NCI-H446 treated with DMSO at 0.1 percent for 48 hours (cell line): Measurements from ENCODE around the gene ACSM5.
"Not testable (repeated sequence)": the region's sequence is repeated elsewhere in the genome, so short reads cannot be mapped to it uniquely, and the experiment has no call there.

Source experiments
- DNase-seq: peaks from one replicate; lab custom pipeline; 2025; lab: John Stamatoyannopoulos, UW

The ACSM5 gene

DNA sequence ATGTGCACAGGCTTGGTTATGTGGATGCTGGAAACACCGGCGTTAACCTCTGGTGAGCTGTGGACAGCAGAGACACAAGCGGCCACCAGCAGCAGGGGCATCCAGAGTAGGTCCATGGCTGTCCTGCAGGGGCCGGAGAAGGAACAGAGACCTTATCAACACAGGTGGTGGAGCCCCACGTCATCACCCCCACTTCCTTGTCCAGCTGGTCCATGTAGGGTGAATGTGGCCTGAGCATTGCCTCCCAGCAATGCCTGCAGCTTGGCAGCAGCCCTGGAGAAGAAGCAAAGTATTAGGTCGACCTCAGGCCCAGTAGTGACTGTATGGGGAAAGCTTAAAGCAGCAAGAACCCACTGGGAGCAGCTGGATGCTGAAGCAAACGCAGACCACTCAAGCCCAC is 10.1 kb upstream of the ACSM5 start:
- no peak for DNase-seq

DNA sequence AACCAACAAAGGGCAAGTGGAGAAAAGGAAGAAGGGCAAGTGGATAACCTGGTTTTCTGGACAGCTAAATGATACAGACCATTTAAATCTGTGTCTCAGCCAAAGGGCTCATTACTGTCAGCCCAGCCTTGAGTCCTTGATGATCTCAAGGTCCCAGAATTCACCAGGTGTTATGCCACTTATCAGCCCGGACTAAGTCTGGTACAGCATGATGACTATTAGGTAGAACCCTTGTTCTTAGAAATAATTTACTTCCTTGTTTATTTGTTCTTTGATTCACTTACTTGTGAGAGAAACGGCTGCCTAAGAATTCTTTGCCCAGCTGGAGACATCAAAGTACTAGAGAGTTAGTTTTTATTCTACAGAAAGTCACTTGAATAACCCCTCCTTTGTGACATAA is 8.3 kb upstream of the ACSM5 start:
- DNase-seq: no peak

DNA sequence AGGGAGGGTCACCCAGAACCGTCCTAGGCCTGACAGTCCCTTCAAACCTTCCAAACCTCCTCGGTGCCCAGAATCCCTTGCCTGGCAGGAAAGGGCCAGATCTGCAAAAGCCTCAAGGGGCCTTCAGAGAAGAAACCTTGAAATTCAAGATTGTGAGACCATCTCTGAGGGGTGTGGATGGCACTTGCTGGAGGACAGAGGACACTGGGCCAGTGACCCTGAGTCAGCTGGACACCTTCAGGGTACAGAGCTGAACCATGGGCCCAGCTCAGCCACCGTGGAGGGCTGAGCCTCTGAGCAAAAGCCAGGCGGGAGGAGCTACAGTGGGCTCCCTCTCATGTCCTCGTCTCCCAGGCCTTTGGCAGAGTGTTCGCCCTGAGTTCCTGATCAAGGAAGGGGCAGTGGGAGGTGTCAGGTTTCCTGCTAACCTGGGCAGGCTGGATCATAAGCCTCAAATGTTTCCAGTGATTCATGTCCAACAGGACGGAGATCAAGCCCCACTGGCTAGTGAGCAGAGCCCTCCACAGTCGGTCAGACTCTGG is 7.8 kb upstream of the ACSM5 start:
- DNase-seq: no peak

GRCh38 chr16:20402651-20403050 is 6.7 kb upstream of the ACSM5 start:
- DNase-seq: no peak

- no peak for DNase-seq
Observed at GRCh38 chr16:20404637-20405036, 4.7 kb upstream of the ACSM5 start, which contains the start of gene PDILT. PDILT (minus strand) TSS chr16:20404737; CDS start chr16:20399300, 5,437 bp downstream.

GRCh38 chr16:20410121-20410723 is 888 bp downstream of the ACSM5 start:
- no peak for DNase-seq

DNA sequence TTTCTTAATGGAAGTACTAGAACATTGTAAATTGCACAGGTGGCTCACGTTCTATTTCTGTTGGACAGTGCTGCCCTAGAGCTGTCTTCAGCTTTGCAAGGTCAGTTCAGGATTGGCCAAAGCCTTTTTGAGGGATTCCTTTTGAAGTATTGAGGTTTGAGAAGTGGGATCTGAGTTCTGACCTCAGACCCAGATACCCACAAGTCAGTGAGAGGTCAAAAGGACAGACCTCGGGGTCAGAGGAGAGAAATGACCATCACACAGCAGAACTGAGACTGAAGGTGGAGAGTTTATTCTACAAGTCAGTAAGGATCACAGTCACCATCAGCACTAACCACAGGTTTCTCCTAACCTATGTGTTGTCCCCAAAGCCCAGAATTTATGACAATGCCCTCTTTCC is 1.7 kb downstream of the ACSM5 start:
- DNase-seq: no peak

- no peak for DNase-seq
Observed at GRCh38 chr16:20415541-20415940, 6.2 kb downstream of the ACSM5 start.

- DNase-seq: not testable (repeated sequence)
Observed at GRCh38 chr16:20419093-20419492, 9.8 kb downstream of the ACSM5 start.

- DNase-seq: not testable (repeated sequence)
Observed at GRCh38 chr16:20421748-20422147, 12.4 kb downstream of the ACSM5 start.

DNA sequence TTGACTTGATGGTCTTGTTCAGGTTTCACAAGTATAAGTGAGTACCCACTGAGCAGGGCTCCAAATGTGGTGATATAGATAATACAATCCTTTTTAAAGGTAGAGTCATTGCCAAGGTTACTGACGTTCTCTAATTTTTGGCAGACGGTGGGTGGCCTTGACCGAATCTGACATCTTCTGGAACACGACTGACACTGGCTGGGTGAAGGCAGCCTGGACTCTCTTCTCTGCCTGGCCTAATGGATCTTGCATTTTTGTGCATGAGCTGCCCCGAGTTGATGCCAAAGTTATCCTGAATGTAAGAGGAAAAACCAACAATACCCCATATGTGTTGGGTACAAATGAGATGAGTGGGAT is 14.4 kb downstream of the ACSM5 start:
- DNase-seq: not testable (repeated sequence)

GRCh38 chr16:20424129-20424866 is 15.0 kb downstream of the ACSM5 start:
- no peak for DNase-seq

DNA sequence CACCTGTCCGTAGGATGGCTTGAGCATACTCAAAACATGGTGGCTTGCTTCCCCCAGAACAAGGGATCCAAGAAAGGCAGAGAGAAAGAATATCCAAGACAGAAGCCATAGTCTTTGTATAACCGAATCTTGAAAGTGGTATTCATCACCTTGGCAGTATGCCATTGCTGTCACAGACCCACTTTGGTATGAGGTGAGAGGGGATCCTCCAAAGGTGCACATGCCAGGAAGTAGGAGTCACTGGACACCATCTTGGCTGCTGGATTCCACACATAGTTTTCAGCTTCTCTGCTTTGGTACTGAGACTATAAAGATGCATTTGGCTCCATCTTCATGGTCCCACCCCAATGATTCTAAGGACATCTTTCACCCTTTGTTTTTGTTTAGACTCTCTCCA is 18.1 kb downstream of the ACSM5 start:
- not testable (repeated sequence) for DNase-seq

- not testable (repeated sequence) for DNase-seq
Observed at GRCh38 chr16:20429499-20429898, 20.2 kb downstream of the ACSM5 start.

- not testable (repeated sequence) for DNase-seq
Observed at GRCh38 chr16:20430480-20430879, 21.1 kb downstream of the ACSM5 start.

GRCh38 chr16:20430948-20431347 is 21.6 kb downstream of the ACSM5 start:
- no peak for DNase-seq

DNA sequence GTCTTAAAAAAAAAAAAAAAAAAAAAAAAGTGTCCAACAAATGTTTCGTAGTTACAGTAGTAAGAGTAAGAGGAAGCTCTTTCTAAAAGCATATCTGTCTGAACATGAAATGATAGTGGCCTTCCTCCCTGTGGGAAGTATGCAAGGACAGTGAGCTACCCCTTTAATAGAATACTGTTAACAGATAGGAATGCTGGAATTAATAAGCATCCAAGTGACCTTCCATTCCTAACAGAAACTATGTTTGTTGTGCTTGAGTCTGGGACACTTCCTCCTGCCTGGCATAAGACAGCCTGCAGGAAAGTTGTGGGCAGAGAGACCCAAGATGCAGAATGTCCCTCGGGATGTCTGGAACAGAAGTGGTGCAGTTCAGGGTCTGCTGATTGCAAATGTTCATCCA is 29.6 kb downstream of the ACSM5 start:
- not testable (repeated sequence) for DNase-seq

- not testable (repeated sequence) for DNase-seq
Observed at GRCh38 chr16:20439820-20440231, 30.5 kb downstream of the ACSM5 start.

DNA sequence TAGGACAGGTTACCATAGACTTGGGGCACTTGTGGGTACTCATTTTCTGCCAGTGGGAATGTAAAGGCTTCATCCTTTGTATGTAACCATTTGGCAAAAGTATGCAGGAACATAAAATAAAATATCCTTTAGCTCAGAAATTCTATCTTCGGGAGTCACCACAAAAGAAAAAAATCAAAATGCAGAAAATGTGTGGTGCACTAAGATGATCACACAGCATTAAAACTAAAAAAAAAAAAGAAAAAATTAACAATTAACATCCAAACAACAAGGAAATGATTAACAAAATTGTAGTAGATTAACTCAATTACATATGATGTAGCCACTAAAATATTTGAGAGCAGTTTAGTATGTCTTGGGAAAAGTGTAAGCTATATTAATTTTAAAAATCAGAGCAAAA is 31.4 kb downstream of the ACSM5 start:
- not testable (repeated sequence) for DNase-seq

- no peak for DNase-seq
Observed at GRCh38 chr16:20441191-20441590, 31.9 kb downstream of the ACSM5 start.

GRCh38 chr16:20441859-20442258 is 32.5 kb downstream of the ACSM5 start:
- not testable (repeated sequence) for DNase-seq

DNA sequence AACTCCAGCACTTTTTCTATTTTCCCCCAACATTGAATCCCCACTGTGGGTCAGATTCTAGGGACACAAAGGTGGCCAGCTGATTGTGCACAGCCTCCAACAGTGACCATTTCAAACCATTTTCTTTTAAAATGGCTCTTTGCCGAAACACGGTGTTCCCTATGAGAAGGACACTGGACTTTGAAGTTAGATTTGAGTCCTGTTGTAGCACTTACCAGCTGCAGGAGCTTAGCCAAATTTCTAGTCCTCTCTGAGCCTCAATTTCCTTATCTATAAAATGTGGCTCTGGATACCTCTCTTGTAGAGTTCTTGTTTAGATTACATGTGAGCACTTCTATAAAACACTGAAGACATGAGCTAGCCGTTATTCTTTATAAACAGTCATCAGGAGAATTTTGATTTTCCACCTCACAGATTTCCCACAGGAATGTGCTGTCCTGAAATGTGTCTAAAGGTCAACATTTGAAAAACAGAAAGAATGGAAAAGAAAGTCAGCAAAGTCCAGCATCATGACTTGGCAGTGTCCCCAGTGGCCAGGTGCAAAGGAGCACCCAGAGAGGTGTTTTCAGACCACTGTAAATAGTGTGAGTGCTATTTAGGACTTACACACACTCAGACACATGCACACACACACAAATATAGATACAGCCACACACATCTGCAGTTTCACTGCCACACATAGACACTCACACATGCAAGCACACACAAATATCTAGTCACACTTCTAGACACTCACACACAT is 37.5 kb downstream of the ACSM5 start:
- not testable (repeated sequence) for DNase-seq

DNA sequence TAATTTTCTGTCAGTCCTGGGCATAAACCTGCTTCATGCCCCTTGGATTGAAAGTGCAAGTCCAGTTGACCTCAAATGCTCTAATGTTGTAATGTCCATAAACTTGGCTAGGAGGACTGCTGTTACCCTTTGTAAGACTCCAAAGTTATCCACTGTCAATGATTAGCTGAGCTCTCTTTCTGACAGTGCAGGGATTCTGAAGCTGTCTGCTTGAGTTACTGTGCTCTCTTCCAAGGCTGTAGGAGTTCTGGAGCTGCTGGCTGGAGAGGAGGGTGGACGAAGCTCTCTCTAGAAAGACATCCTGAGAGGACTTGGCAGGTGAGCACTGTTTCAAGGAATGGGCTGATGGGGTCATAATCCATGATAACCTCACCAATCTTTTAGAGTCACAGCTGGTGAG is 42.0 kb downstream of the ACSM5 start, which contains the start of gene ACSM2A:
ACSM2A (plus strand) TSS at position 158 of the 400 bp plus-strand sequence. CDS start 8,594 bp downstream, outside the sequence.
- DNase-seq: not testable (repeated sequence)
